HCT116 (cell line): ENCODE results near the gene WDR19. TPM values are rescaled to one million over a fixed set of nuclear protein-coding genes. Genes with fewer than 3 reads are reported as not detected.

Experiments
- ATAC-seq: fragments of 200-7000 bp; cut with Tn5 transposase; 2 replicates; pipeline ENCODE4 v1.9.1; 2020; ENCODE audit warnings: mild to moderate bottlenecking, moderate library complexity
- BruUV-seq: library from RNA; stranded (reverse); fragments of 400-500 nt; replicated peaks from 2 replicates; lab custom pipeline; 2021; lab: Mats Ljungman, UMichigan
- CTCF ChIA-PET: fragments of 300-600 bp; sonication (Branson Sonifier 250); formaldehyde crosslinking; loops from one replicate; lab custom pipeline; 2021; ENCODE audit warnings: antibody characterized with exemption; lab: Charles Lee
- POLR2A ChIA-PET: fragments of 300-600, 350-600 bp; sonication (Branson Sonifier 250); formaldehyde crosslinking; loops from one replicate; lab custom pipeline; 2021; ENCODE audit warnings: antibody characterized with exemption; lab: Charles Lee
- RAD21 ChIA-PET, 2 experiments: fragments of 300-600 bp; sonication (Branson Sonifier 250); formaldehyde crosslinking; loops; one replicate each; lab custom pipeline; 2023; ENCODE audit warnings: low total read pairs in 2 of 2; ENCODE audit not compliant: uncharacterized antibody in 2 of 2, unreplicated experiment in 2 of 2, low non-redundant PET in 1 of 2; lab: Charles Lee
- DNase-seq: peaks from one replicate; pipeline ENCODE4 v3.0.0-alpha.2; 2010; ENCODE audit warnings: low read depth, low spot score
- H2AFZ ChIP-seq: fragments of 200-600 bp; shearing (Covaris generic), sonication (generic); 2 replicates; pipeline ENCODE4 v1.6.1; 2017; ENCODE audit warnings: low read depth, mixed run types, mixed read lengths, antibody characterized with exemption, low read length; ENCODE audit not compliant: poor library complexity, severe bottlenecking
- H3K27ac ChIP-seq: 2 replicates; pipeline ENCODE4 v1.5.1; 2012; ENCODE audit warnings: low read depth, low read length
- H3K27me3 ChIP-seq: fragments of 200-600 bp; sonication (generic); 2 replicates; pipeline ENCODE4 v1.6.1; 2016; ENCODE audit warnings: mixed run types, low read length, mixed read lengths; ENCODE audit not compliant: insufficient read depth
- H3K36me3 ChIP-seq, 2 experiments: fragments of 200-500 bp in 1 of 2; fragments of 200-600 bp in 1 of 2; sonication (Bioruptor generic) in 1 of 2; sonication (generic) in 1 of 2; 2 replicates each; pipeline versions ENCODE4 v1.5.1 to v1.6.1; 2014 to 2016; ENCODE audit warnings: low read length in 2 of 2, inconsistent platforms in 1 of 2, mixed read lengths in 1 of 2, mixed run types in 1 of 2; ENCODE audit not compliant: insufficient read depth in 2 of 2, control insufficient read depth in 1 of 2
- H3K4me1 ChIP-seq, 2 experiments: fragments of 200-600 bp in 1 of 2; sonication (generic) in 1 of 2; 2 replicates each; pipeline versions ENCODE4 v1.5.1 to v1.6.1; 2012 to 2017; ENCODE audit warnings: low read length in 2 of 2, inconsistent platforms in 1 of 2, mild to moderate bottlenecking in 1 of 2, mixed read lengths in 1 of 2, mixed run types in 1 of 2, moderate library complexity in 1 of 2; ENCODE audit not compliant: insufficient read depth in 2 of 2, control insufficient read depth in 1 of 2
- H3K4me2 ChIP-seq: fragments of 200-600 bp; sonication (generic); 2 replicates; pipeline ENCODE4 v1.6.1; 2017; ENCODE audit warnings: mixed run types, low read length, mixed read lengths
- H3K4me3 ChIP-seq, 2 experiments: fragments of 200-600 bp in 1 of 2; sonication (generic) in 1 of 2; replicated peaks in 1 of 2; 2 replicates each; pipeline ENCODE4 v1.5.1; 2011 to 2016; ENCODE audit warnings: low read length in 2 of 2, control low read depth in 1 of 2, low read depth in 1 of 2, mild to moderate bottlenecking in 1 of 2, mixed read lengths in 1 of 2, mixed run types in 1 of 2
- H3K79me2 ChIP-seq: fragments of 200-600 bp; sonication (generic); 2 replicates; pipeline ENCODE4 v1.6.1; 2017; ENCODE audit warnings: mild to moderate bottlenecking, mixed run types, low read length, moderate library complexity, mixed read lengths; ENCODE audit not compliant: insufficient read depth
- H3K9ac ChIP-seq: fragments of 200-600 bp; sonication (generic); 2 replicates; pipeline ENCODE4 v1.6.1; 2016; ENCODE audit warnings: low read length, mixed read lengths
- H3K9me2 ChIP-seq: fragments of 200-600 bp; sonication (generic), shearing (Covaris generic); 2 replicates; pipeline ENCODE4 v1.6.1; 2017; ENCODE audit warnings: mixed run types, mild to moderate bottlenecking, moderate library complexity; ENCODE audit not compliant: insufficient read depth
- H3K9me3 ChIP-seq, 2 experiments: fragments of 200-500 bp in 1 of 2; fragments of 200-600 bp in 1 of 2; sonication (Bioruptor generic) in 1 of 2; sonication (generic) in 1 of 2; 2 replicates each; pipeline ENCODE4 v1.6.1; 2014 to 2017; ENCODE audit warnings: low read length in 2 of 2, mixed read lengths in 2 of 2, inconsistent platforms in 1 of 2, low read depth in 1 of 2, mild to moderate bottlenecking in 1 of 2, mixed run types in 1 of 2, moderate library complexity in 1 of 2; ENCODE audit not compliant: control insufficient read depth in 1 of 2, insufficient read depth in 1 of 2
- H4K20me1 ChIP-seq: fragments of 200-600 bp; sonication (generic), shearing (Covaris generic); 2 replicates; pipeline ENCODE4 v1.6.1; 2017; ENCODE audit warnings: mixed run types, mild to moderate bottlenecking, moderate library complexity; ENCODE audit not compliant: insufficient read depth
- CBX3 ChIP-seq: IDR thresholded peaks from 2 replicates; pipeline ENCODE4 v1.6.1; 2012; ENCODE audit warnings: low read depth
- CEBPB ChIP-seq: IDR thresholded peaks from 2 replicates; pipeline ENCODE4 v1.6.1; 2012; ENCODE audit warnings: low read depth
- EGR1 ChIP-seq: IDR thresholded peaks from 2 replicates; pipeline ENCODE4 v1.6.1; 2012; ENCODE audit warnings: low read depth
- ELF1 ChIP-seq: IDR thresholded peaks from 2 replicates; pipeline ENCODE4 v1.6.1; 2012; ENCODE audit warnings: low read depth, borderline replicate concordance
- EZH2 ChIP-seq: fragments of 200-600 bp; sonication (generic); IDR thresholded peaks from 2 replicates; pipeline ENCODE4 v1.6.1; 2017; ENCODE audit warnings: antibody characterized with exemption, mixed run types
- EZH2phosphoT487 ChIP-seq: fragments of 200-600 bp; IDR thresholded peaks from 2 replicates; pipeline ENCODE4 v1.6.1; 2018; ENCODE audit warnings: antibody characterized with exemption, borderline replicate concordance
- JUND ChIP-seq: IDR thresholded peaks from 2 replicates; pipeline ENCODE4 v1.6.1; 2012
- POLR2A ChIP-seq: IDR thresholded peaks from 2 replicates; pipeline ENCODE4 v1.7.0; 2011; ENCODE audit warnings: borderline replicate concordance; ENCODE audit not compliant: insufficient read depth, insufficient read length; ENCODE audit errors: extremely low read depth
- POLR2AphosphoS5 ChIP-seq: IDR thresholded peaks from 2 replicates; pipeline ENCODE4 v1.6.1; 2011; ENCODE audit warnings: mild to moderate bottlenecking, low read depth, low read length, moderate library complexity
- RAD21 ChIP-seq: IDR thresholded peaks from 2 replicates; pipeline ENCODE4 v1.6.1; 2012; ENCODE audit warnings: low read depth, mild to moderate bottlenecking
- SP1 ChIP-seq: IDR thresholded peaks from 2 replicates; pipeline ENCODE4 v1.6.1; 2012; ENCODE audit warnings: low read depth
- SRF ChIP-seq: IDR thresholded peaks from 2 replicates; pipeline ENCODE4 v1.6.1; 2012; ENCODE audit warnings: low read depth
- TCF7L2 ChIP-seq: IDR thresholded peaks from 2 replicates; pipeline ENCODE4 v1.7.0; 2011; ENCODE audit warnings: borderline replicate concordance, inconsistent platforms; ENCODE audit not compliant: insufficient read depth, insufficient read length; ENCODE audit errors: extremely low read depth
- YY1 ChIP-seq: IDR thresholded peaks from 2 replicates; pipeline ENCODE4 v1.6.1; 2011; ENCODE audit warnings: low read length, low read depth, moderate library complexity, mild to moderate bottlenecking; ENCODE audit not compliant: insufficient replicate concordance; ENCODE audit errors: extremely low read depth
- ZFX ChIP-seq: fragments of 450-650 bp; IDR thresholded peaks from 2 replicates; pipeline ENCODE4 v1.6.1; 2017
- intact Hi-C: fragments of 100-400 bp; cut with micrococcal nuclease; formaldehyde crosslinking; loops from 2 replicates; pipeline ENCODE4 v1.10.0; 2022
- total RNA-seq: library from RNA; stranded (reverse); gene quantifications from one replicate; pipeline ENCODE4 v1.2.1, GENCODE V29; 2021; ENCODE audit not compliant: unreplicated experiment
- TF ChIP-seq, protein P1 (sequence below): IDR thresholded peaks from 2 replicates; pipeline ENCODE4 v1.6.1; 2011; ENCODE audit warnings: mild to moderate bottlenecking, low read length, moderate library complexity; ENCODE audit not compliant: insufficient replicate concordance; ENCODE audit errors: extremely low read depth
- TF ChIP-seq, protein P2 (sequence below): IDR thresholded peaks from 2 replicates; pipeline ENCODE4 v1.6.1; 2012
- TF ChIP-seq, protein P3 (sequence below): IDR thresholded peaks from 2 replicates; pipeline ENCODE4 v1.6.1; 2012
- TF ChIP-seq, protein P4 (sequence below), 3 experiments: fragments of 200-600 bp in 1 of 3; sonication (generic) in 1 of 3; IDR thresholded peaks in 2 of 3; conservative IDR thresholded peaks in 1 of 3; 2 replicates each; pipeline ENCODE4 v1.5.1; 2012 to 2017; ENCODE audit warnings: low read depth in 2 of 3, low read length in 2 of 3, antibody characterized with exemption in 1 of 3, borderline replicate concordance in 1 of 3, control low read depth in 1 of 3, mild to moderate bottlenecking in 1 of 3, mixed read lengths in 1 of 3, mixed run types in 1 of 3, moderate library complexity in 1 of 3; ENCODE audit not compliant: insufficient read depth in 1 of 3

WDR19 gene
- total RNA-seq, 1 experiment from 2014 or later = 18.8 TPM

DNA sequence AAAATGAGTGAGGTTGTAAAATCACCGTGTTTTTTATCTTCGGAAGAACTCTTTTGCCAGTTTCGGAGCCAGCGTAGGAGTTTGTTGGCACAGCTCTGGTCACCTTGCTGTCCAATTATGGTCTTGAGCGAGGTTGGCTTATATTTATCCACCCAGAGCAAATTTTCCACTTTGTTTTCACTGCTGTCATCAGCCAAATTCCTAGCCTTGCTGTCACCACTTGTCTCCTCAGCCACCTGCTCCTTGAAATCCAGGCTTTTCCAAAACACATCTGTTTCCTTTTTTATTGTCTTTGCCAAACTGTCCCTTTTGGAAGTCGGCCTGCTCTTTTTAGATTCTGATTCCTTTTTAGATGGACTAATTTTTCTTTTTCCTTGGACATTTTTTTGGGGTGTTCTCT, 126.3 kb downstream of the WDR19 start:
- Histone ChIP-seq H3K9ac (no peak overlapping the region), H3K4me1 (peaks cover 5% of the 10 kb centered on the region in 2 experiments; a peak in 2 of 4 replicates), H3K4me2 (no peak overlapping the region), H3K27ac (no peak overlapping the region), H3K9me3 (no peaks in the 10 kb centered on the region), H3K9me2 (no peaks in the 10 kb centered on the region), H3K27me3 (no peaks in the 10 kb centered on the region), H3K4me3 (no peak overlapping the region), H2AFZ (no peak overlapping the region), H4K20me1 (no peaks in the 10 kb centered on the region), H3K36me3 (peaks cover 18 to 42% of the 10 kb centered on the region in 2 experiments), H3K79me2 (peaks cover 18% of the 10 kb centered on the region)
- intact Hi-C loops = no loop called here
- no peak for TF ChIP-seq CBX3
- TF ChIP-seq, protein P1, sequence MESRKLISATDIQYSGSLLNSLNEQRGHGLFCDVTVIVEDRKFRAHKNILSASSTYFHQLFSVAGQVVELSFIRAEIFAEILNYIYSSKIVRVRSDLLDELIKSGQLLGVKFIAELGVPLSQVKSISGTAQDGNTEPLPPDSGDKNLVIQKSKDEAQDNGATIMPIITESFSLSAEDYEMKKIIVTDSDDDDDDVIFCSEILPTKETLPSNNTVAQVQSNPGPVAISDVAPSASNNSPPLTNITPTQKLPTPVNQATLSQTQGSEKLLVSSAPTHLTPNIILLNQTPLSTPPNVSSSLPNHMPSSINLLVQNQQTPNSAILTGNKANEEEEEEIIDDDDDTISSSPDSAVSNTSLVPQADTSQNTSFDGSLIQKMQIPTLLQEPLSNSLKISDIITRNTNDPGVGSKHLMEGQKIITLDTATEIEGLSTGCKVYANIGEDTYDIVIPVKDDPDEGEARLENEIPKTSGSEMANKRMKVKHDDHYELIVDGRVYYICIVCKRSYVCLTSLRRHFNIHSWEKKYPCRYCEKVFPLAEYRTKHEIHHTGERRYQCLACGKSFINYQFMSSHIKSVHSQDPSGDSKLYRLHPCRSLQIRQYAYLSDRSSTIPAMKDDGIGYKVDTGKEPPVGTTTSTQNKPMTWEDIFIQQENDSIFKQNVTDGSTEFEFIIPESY = no peak
- no peak for TF ChIP-seq ELF1
- TF ChIP-seq RAD21 = no peak
- no peak for TF ChIP-seq EGR1
- TF ChIP-seq EZH2phosphoT487 = no peak
- TF ChIP-seq YY1 = no peak
- TF ChIP-seq, protein P2, sequence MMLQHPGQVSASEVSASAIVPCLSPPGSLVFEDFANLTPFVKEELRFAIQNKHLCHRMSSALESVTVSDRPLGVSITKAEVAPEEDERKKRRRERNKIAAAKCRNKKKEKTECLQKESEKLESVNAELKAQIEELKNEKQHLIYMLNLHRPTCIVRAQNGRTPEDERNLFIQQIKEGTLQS = no peak
- TF ChIP-seq SP1 = no peak
- TF ChIP-seq, protein P3, sequence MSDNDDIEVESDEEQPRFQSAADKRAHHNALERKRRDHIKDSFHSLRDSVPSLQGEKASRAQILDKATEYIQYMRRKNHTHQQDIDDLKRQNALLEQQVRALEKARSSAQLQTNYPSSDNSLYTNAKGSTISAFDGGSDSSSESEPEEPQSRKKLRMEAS = no peak
- TF ChIP-seq SRF = no peak
- TF ChIP-seq, protein P4, sequence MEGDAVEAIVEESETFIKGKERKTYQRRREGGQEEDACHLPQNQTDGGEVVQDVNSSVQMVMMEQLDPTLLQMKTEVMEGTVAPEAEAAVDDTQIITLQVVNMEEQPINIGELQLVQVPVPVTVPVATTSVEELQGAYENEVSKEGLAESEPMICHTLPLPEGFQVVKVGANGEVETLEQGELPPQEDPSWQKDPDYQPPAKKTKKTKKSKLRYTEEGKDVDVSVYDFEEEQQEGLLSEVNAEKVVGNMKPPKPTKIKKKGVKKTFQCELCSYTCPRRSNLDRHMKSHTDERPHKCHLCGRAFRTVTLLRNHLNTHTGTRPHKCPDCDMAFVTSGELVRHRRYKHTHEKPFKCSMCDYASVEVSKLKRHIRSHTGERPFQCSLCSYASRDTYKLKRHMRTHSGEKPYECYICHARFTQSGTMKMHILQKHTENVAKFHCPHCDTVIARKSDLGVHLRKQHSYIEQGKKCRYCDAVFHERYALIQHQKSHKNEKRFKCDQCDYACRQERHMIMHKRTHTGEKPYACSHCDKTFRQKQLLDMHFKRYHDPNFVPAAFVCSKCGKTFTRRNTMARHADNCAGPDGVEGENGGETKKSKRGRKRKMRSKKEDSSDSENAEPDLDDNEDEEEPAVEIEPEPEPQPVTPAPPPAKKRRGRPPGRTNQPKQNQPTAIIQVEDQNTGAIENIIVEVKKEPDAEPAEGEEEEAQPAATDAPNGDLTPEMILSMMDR (IDR thresholded peaks at IDR 0.05 in 2 of 3, conservative IDR thresholded peaks at IDR 0.05 in 1 of 3; ENCODE audit: borderline replicate concordance in 1 of 3, insufficient read depth in 1 of 3, low read depth in 2 of 3, low read length in 2 of 3) = no peak
- no peak for TF ChIP-seq POLR2A
- no peak for TF ChIP-seq JUND
- no peak for TF ChIP-seq EZH2
- no peak for TF ChIP-seq CEBPB
- no peak for TF ChIP-seq ZFX
- TF ChIP-seq TCF7L2 = no peak
- no peak for TF ChIP-seq POLR2AphosphoS5
- POLR2A ChIA-PET = no interaction called here
- no TSS peak for BruUV-seq
- DNase-seq = no peak
- no peak for ATAC-seq
- RAD21 ChIA-PET = no interaction called here
- CTCF ChIA-PET = no interaction called here
